ENCODE data around the gene MESD. TPM values are rescaled to one million over a fixed set of nuclear protein-coding genes. Genes with fewer than 3 reads are reported as not detected.

The MESD gene
- total and polyA plus RNA-seq, 12 donors = 13.2 to 56.1 (median 25.6) TPM

DNA sequence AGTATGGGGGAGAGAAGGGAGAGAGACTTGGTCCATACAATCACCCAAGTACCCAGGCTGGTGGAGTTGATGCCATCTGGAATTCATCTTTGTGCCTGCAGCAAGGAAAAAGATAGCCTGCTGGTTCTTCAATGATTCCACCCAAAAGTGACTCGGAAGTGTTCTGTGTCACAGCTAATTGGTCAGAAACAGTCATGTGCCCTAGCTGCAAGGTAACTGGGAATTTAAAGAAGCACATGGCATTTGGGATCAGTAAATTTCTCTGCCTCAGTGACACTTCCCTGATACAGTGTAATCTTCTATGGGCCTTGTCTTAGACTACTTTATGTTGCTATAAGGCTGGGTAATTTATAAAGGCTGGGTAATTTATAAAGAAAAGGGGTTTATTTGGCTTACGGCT lies 28.6 kb upstream of the MESD start:
- H3K36me3 ChIP-seq (replicated peaks in 1 of 2) = no peaks in the 10 kb centered on the region
- WGBS, 4 donors = 94 to 100% (median 98%) methylated on average over 2 of the region's 2 CpGs
- no peaks in the 10 kb centered on the region for H3K4me1 ChIP-seq (replicated peaks in 1 of 2)
- H3K27ac ChIP-seq = no peak overlapping the region
- H3K4me3 ChIP-seq = no peak overlapping the region
- intact Hi-C loops (cut with DNase I) = no loop called here
- H3K27me3 ChIP-seq = no peaks in the 10 kb centered on the region
- H3K9me3 ChIP-seq (replicated peaks in 1 of 3) = no peaks in the 10 kb centered on the region
- TF ChIP-seq POLR2A (IDR thresholded peaks at IDR 0.05) = no peak
- TF ChIP-seq, protein P1, sequence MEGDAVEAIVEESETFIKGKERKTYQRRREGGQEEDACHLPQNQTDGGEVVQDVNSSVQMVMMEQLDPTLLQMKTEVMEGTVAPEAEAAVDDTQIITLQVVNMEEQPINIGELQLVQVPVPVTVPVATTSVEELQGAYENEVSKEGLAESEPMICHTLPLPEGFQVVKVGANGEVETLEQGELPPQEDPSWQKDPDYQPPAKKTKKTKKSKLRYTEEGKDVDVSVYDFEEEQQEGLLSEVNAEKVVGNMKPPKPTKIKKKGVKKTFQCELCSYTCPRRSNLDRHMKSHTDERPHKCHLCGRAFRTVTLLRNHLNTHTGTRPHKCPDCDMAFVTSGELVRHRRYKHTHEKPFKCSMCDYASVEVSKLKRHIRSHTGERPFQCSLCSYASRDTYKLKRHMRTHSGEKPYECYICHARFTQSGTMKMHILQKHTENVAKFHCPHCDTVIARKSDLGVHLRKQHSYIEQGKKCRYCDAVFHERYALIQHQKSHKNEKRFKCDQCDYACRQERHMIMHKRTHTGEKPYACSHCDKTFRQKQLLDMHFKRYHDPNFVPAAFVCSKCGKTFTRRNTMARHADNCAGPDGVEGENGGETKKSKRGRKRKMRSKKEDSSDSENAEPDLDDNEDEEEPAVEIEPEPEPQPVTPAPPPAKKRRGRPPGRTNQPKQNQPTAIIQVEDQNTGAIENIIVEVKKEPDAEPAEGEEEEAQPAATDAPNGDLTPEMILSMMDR (IDR thresholded peaks at IDR 0.05) = no peak
- no peak for DNase-seq

DNA sequence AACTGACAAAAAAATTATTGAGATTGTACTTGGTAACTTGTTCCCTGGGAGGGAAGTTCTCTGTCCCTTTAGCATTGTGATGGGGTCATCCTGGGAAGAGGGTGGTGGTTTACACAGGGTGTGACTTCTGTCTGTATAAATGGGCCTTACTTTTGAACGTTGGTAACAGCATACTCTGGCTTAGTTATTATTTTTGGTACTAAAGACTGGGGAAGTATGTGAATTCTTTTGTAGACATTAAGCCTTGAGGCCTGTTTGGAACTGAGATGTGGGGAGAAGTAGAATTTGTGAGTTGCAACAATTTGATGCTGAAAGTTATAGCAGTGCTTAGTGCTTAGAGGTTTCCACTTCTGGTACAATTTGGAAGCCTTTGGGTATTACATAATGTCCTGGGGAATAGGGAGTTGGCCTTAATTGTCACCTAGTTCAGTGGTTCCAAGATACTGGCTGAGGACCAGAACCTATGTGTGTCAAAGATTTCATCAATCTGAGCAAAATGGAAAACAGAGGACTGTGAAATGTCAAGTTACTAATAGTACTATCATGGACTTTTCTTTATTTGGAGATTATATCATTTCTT lies 27.0 kb upstream of the MESD start:
- no peak for DNase-seq
- no peaks in the 10 kb centered on the region for H3K9me3 ChIP-seq (replicated peaks in 1 of 3)
- no peaks in the 10 kb centered on the region for H3K27me3 ChIP-seq
- no peak overlapping the region for H3K4me3 ChIP-seq
- TF ChIP-seq, protein P1 (IDR thresholded peaks at IDR 0.05) = no peak
- TF ChIP-seq POLR2A (IDR thresholded peaks at IDR 0.05) = no peak
- H3K27ac ChIP-seq = no peak overlapping the region
- intact Hi-C loops (cut with DNase I) = no loop called here
- no peaks in the 10 kb centered on the region for H3K4me1 ChIP-seq (replicated peaks in 1 of 2)
- 41 to 74% (median 52%) methylated on average over 1 of the region's 1 CpG for WGBS, 4 donors
- no peaks in the 10 kb centered on the region for H3K36me3 ChIP-seq (replicated peaks in 1 of 2)

DNA sequence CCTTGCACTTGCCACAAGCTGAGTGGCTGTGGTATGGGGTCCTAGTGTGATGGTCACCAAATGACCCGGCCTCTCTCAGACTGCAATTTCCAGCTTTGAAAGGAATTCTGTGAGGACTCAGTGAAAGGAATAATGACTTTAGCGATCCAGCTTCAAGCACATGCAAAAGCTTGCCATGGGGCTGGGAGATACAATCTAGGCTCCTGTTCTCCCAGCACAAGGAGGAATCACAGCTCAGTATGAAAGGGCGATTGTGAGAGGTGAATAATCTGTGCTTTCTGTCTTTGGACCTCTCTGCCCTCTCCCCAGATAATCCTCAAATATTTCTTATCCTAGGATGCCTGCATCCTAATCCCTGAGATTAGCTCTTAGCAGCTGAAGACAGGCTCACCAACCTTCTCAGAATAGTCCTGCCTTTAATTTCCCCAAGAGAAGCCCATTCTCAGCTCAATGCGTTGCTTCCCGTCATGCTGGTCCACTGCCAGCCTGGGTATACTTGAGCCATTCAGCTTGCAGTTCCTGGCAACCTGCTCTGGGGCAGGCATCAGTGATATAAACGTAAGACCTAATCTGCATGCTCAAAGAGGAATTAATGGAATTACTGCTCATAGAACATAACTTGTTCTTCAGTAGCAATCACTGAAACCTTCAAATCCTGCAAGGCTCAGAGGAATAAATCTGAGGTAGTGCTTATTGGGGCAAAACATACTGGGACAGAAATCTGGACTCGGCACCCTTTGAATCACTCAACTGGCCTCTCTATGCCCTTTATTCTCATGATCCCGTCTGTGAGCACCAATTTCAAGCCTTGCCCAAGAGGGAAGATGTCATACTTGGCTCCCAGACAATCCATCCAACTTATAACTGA lies 26.2 kb upstream of the MESD start:
- Histone ChIP-seq H3K4me1 (replicated peaks in 1 of 2) (no peaks in the 10 kb centered on the region), H3K27me3 (no peaks in the 10 kb centered on the region), H3K27ac (no peak overlapping the region), H3K9me3 (replicated peaks in 1 of 3) (no peaks in the 10 kb centered on the region), H3K36me3 (replicated peaks in 1 of 2) (no peaks in the 10 kb centered on the region), H3K4me3 (no peak overlapping the region)
- intact Hi-C loops (cut with DNase I) = no loop called here
- no peak for DNase-seq
- 70 to 84% (median 78%) methylated on average over 8 of the region's 8 CpGs for WGBS, 4 donors
- no peak for TF ChIP-seq POLR2A (IDR thresholded peaks at IDR 0.05)
- TF ChIP-seq, protein P1 (IDR thresholded peaks at IDR 0.05) = no peak

DNA sequence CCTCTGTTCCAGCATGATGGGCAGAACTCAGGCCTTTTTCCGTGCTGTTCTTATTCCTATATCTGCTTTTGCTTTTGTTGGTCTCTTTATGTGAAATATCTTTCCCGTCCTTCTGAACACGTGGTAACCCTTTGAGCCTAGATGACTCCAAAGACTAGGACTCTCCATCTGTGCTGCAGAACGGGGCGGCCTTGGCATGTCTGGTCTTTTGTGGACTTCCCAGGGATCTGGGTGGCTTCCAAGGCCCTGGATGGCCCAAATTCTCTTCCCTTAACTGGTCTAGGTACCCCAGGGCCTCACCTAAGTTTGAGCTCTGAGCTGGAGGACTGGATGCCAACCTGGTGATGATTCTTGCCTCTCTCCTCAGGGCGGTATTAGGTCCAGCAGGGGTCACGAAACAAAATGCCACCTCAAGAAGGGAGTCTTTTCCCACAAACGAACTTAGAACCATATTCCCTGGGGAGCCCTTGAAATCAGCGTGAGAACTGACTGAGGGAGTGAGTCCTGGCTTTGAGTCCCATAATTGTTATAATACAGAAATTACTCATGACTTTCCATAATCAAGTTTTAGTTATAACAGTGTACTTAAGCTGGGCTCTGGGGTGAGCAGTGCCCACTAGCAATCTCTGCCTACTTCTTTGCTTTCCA lies 25.0 kb upstream of the MESD start:
- no peaks in the 10 kb centered on the region for H3K36me3 ChIP-seq (replicated peaks in 1 of 2)
- H3K27ac ChIP-seq = no peak overlapping the region
- no peaks in the 10 kb centered on the region for H3K9me3 ChIP-seq (replicated peaks in 1 of 3)
- H3K4me3 ChIP-seq = no peak overlapping the region
- WGBS, 4 donors = 85 to 92% (median 88%) methylated on average over 9 of the region's 9 CpGs
- no peak for TF ChIP-seq POLR2A (IDR thresholded peaks at IDR 0.05)
- TF ChIP-seq, protein P1 (IDR thresholded peaks at IDR 0.05) = no peak
- intact Hi-C loops (cut with DNase I) = no loop called here
- H3K27me3 ChIP-seq = no peaks in the 10 kb centered on the region
- no peaks in the 10 kb centered on the region for H3K4me1 ChIP-seq (replicated peaks in 1 of 2)
- no peak for DNase-seq
